Activated naive CD8-positive, alpha-beta T cell treated with anti-CD3 and anti-CD28 coated beads for 36 hours (primary cell): ENCODE data around the gene SLC37A1. TPM values are rescaled to one million over a fixed set of nuclear protein-coding genes. Genes with fewer than 3 reads are reported as not detected.

ENCODE experiments used
- DNase-seq: peaks from one replicate; pipeline ENCODE4 v3.0.0; 2021
- H3K27ac Mint-ChIP-seq: one replicate; pipeline ENCODE4 v1.8.0; 2022; ENCODE audit warnings: mild to moderate bottlenecking, moderate library complexity, mixed read lengths
- H3K27me3 Mint-ChIP-seq: one replicate; pipeline ENCODE4 v1.8.0; 2022; ENCODE audit warnings: mild to moderate bottlenecking, mixed read lengths
- H3K36me3 Mint-ChIP-seq: one replicate; pipeline ENCODE4 v1.8.0; 2021; ENCODE audit warnings: mild to moderate bottlenecking, mixed read lengths
- H3K4me1 Mint-ChIP-seq: one replicate; pipeline ENCODE4 v1.8.0; 2021; ENCODE audit warnings: mixed read lengths
- H3K4me3 Mint-ChIP-seq: one replicate; pipeline ENCODE4 v1.8.0; 2022; ENCODE audit warnings: mild to moderate bottlenecking, moderate library complexity, mixed read lengths
- H3K9me3 Mint-ChIP-seq: one replicate; pipeline ENCODE4 v1.8.0; 2022; ENCODE audit warnings: mixed read lengths
- total RNA-seq, 2 experiments: library from RNA; stranded (reverse); gene quantifications; one replicate each; pipeline ENCODE4 v1.2.3, GENCODE V29; 2021

The SLC37A1 gene
- total RNA-seq, 2 experiments from 2014 or later = 15.7 to 17.5 TPM

- Mint-ChIP-seq H3K9me3 (no peaks in the 10 kb centered on the region), H3K27ac (no peak overlapping the region), H3K36me3 (no peaks in the 10 kb centered on the region), H3K4me3 (no peak overlapping the region), H3K4me1 (peaks cover 3% of the 10 kb centered on the region), H3K27me3 (no peaks in the 10 kb centered on the region)
- no peak for DNase-seq
Measured at GRCh38 chr21:42474043-42474831, 39.4 kb upstream of the SLC37A1 start.

- Mint-ChIP-seq H3K9me3 (no peaks in the 10 kb centered on the region), H3K4me3 (no peak overlapping the region), H3K4me1 (peaks cover 3% of the 10 kb centered on the region), H3K27me3 (no peaks in the 10 kb centered on the region), H3K27ac (no peak overlapping the region), H3K36me3 (no peaks in the 10 kb centered on the region)
- DNase-seq = no peak
Measured at GRCh38 chr21:42475036-42475435, 38.6 kb upstream of the SLC37A1 start.

- no peak overlapping the region for H3K27ac Mint-ChIP-seq
- DNase-seq = no peak
- no peaks in the 10 kb centered on the region for H3K9me3 Mint-ChIP-seq
- H3K4me1 Mint-ChIP-seq = peaks cover 3% of the 10 kb centered on the region
- no peaks in the 10 kb centered on the region for H3K27me3 Mint-ChIP-seq
- H3K36me3 Mint-ChIP-seq = no peaks in the 10 kb centered on the region
- no peak overlapping the region for H3K4me3 Mint-ChIP-seq
Measured at GRCh38 chr21:42475526-42476387, 37.9 kb upstream of the SLC37A1 start.

- Mint-ChIP-seq H3K9me3 (no peaks in the 10 kb centered on the region), H3K27ac (no peak overlapping the region), H3K4me3 (no peak overlapping the region), H3K4me1 (peaks cover 3% of the 10 kb centered on the region), H3K36me3 (no peaks in the 10 kb centered on the region), H3K27me3 (no peaks in the 10 kb centered on the region)
- no peak for DNase-seq
Measured at GRCh38 chr21:42476388-42477331, 37.0 kb upstream of the SLC37A1 start.

GRCh38 chr21:42478504-42478903, 35.1 kb upstream of the SLC37A1 start:
- no peak for DNase-seq
- no peak overlapping the region for H3K4me3 Mint-ChIP-seq
- peaks cover 3% of the 10 kb centered on the region for H3K4me1 Mint-ChIP-seq
- no peaks in the 10 kb centered on the region for H3K36me3 Mint-ChIP-seq
- H3K9me3 Mint-ChIP-seq = no peaks in the 10 kb centered on the region
- no peaks in the 10 kb centered on the region for H3K27me3 Mint-ChIP-seq
- no peak overlapping the region for H3K27ac Mint-ChIP-seq

GRCh38 chr21:42479582-42479981, 34.1 kb upstream of the SLC37A1 start:
- H3K27me3 Mint-ChIP-seq = no peaks in the 10 kb centered on the region
- H3K27ac Mint-ChIP-seq = no peak overlapping the region
- no peaks in the 10 kb centered on the region for H3K36me3 Mint-ChIP-seq
- no peak overlapping the region for H3K4me3 Mint-ChIP-seq
- no peaks in the 10 kb centered on the region for H3K4me1 Mint-ChIP-seq
- no peaks in the 10 kb centered on the region for H3K9me3 Mint-ChIP-seq
- no peak for DNase-seq

GRCh38 chr21:42480736-42481135, 32.9 kb upstream of the SLC37A1 start:
- Mint-ChIP-seq H3K4me3 (no peak overlapping the region), H3K27ac (no peak overlapping the region), H3K36me3 (no peaks in the 10 kb centered on the region), H3K9me3 (no peaks in the 10 kb centered on the region), H3K27me3 (peaks cover 2% of the 10 kb centered on the region), H3K4me1 (no peaks in the 10 kb centered on the region)
- no peak for DNase-seq

GRCh38 chr21:42481169-42481568, 32.5 kb upstream of the SLC37A1 start:
- Mint-ChIP-seq H3K9me3 (no peaks in the 10 kb centered on the region), H3K4me3 (no peak overlapping the region), H3K4me1 (no peaks in the 10 kb centered on the region), H3K36me3 (no peaks in the 10 kb centered on the region), H3K27ac (no peak overlapping the region), H3K27me3 (peaks cover 3% of the 10 kb centered on the region)
- no peak for DNase-seq

GRCh38 chr21:42484966-42485365, 28.7 kb upstream of the SLC37A1 start:
- H3K4me3 Mint-ChIP-seq = no peak overlapping the region
- H3K27ac Mint-ChIP-seq = no peak overlapping the region
- H3K27me3 Mint-ChIP-seq = peaks cover 3% of the 10 kb centered on the region
- no peaks in the 10 kb centered on the region for H3K36me3 Mint-ChIP-seq
- H3K4me1 Mint-ChIP-seq = no peaks in the 10 kb centered on the region
- no peaks in the 10 kb centered on the region for H3K9me3 Mint-ChIP-seq
- no peak for DNase-seq

GRCh38 chr21:42486072-42486471, 27.6 kb upstream of the SLC37A1 start:
- no peaks in the 10 kb centered on the region for H3K36me3 Mint-ChIP-seq
- no peaks in the 10 kb centered on the region for H3K9me3 Mint-ChIP-seq
- no peak overlapping the region for H3K27ac Mint-ChIP-seq
- DNase-seq = no peak
- peaks cover 3% of the 10 kb centered on the region for H3K27me3 Mint-ChIP-seq
- H3K4me1 Mint-ChIP-seq = no peaks in the 10 kb centered on the region
- H3K4me3 Mint-ChIP-seq = no peak overlapping the region

- Mint-ChIP-seq H3K4me1 (no peaks in the 10 kb centered on the region), H3K9me3 (no peaks in the 10 kb centered on the region), H3K27me3 (peaks cover 3% of the 10 kb centered on the region), H3K36me3 (no peaks in the 10 kb centered on the region), H3K27ac (no peak overlapping the region), H3K4me3 (no peak overlapping the region)
- no peak for DNase-seq
Measured at GRCh38 chr21:42486531-42486930, 27.1 kb upstream of the SLC37A1 start.

GRCh38 chr21:42489006-42489563, 24.6 kb upstream of the SLC37A1 start:
- Mint-ChIP-seq H3K27ac (no peak overlapping the region), H3K4me3 (no peak overlapping the region), H3K27me3 (peaks cover 3% of the 10 kb centered on the region)

GRCh38 chr21:42489991-42490390, 23.7 kb upstream of the SLC37A1 start:
- no peaks in the 10 kb centered on the region for H3K9me3 Mint-ChIP-seq
- DNase-seq = no peak
- no peak overlapping the region for H3K27ac Mint-ChIP-seq
- H3K27me3 Mint-ChIP-seq = peaks cover 3% of the 10 kb centered on the region
- H3K4me3 Mint-ChIP-seq = no peak overlapping the region
- H3K4me1 Mint-ChIP-seq = no peaks in the 10 kb centered on the region
- no peaks in the 10 kb centered on the region for H3K36me3 Mint-ChIP-seq

More at GRCh38 chr21:42489006-42489563, 24.6 kb upstream of the SLC37A1 start:
- Mint-ChIP-seq H3K9me3 (no peaks in the 10 kb centered on the region), H3K36me3 (no peaks in the 10 kb centered on the region), H3K4me1 (no peaks in the 10 kb centered on the region)
- no peak for DNase-seq

GRCh38 chr21:42490720-42491119, 22.9 kb upstream of the SLC37A1 start:
- H3K4me3 Mint-ChIP-seq = no peak overlapping the region
- no peak for DNase-seq
- H3K27ac Mint-ChIP-seq = no peak overlapping the region
- no peaks in the 10 kb centered on the region for H3K36me3 Mint-ChIP-seq
- peaks cover 1% of the 10 kb centered on the region for H3K27me3 Mint-ChIP-seq
- H3K9me3 Mint-ChIP-seq = no peaks in the 10 kb centered on the region
- peaks cover 3% of the 10 kb centered on the region for H3K4me1 Mint-ChIP-seq
